A673 (cell line): ENCODE measurements around the gene SELENOS.

ENCODE experiments used
- EZH2 ChIP-seq: fragments of 200-600 bp; sonication (generic); IDR thresholded peaks from 2 replicates; pipeline ENCODE4 v1.6.1; 2017; ENCODE audit warnings: borderline replicate concordance, low read depth, mild to moderate bottlenecking, mixed read lengths, antibody characterized with exemption, low read length; ENCODE audit not compliant: poor library complexity, severe bottlenecking
- TF ChIP-seq, protein P1 (sequence below): fragments of 300-800, 200-600 bp; sonication (generic); conservative IDR thresholded peaks from 2 replicates; pipeline ENCODE4 v1.5.1; 2017; ENCODE audit warnings: low read depth, mild to moderate bottlenecking, antibody characterized with exemption, low read length, moderate library complexity, mixed read lengths

DNA sequence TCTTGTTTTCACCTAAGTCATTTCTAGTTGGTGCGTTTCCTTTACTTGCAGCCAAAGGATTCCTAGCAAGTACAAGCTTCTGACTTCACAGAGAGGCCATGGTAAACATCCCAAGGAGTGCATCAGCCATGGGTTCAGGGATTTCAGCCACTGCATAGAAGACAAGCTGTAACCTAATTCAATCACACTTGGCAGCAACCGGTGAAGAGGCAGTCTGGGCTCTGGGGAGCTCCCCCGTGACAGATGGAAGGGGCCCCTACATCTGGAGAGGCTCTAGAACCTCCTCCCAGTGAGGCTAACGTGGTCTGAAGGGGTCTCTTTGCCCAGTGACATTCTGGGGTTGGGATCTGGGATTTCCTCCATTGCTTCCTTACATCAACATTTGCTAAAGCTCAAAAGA, 26.1 kb upstream of the SELENOS start:
- TF ChIP-seq, protein P1, sequence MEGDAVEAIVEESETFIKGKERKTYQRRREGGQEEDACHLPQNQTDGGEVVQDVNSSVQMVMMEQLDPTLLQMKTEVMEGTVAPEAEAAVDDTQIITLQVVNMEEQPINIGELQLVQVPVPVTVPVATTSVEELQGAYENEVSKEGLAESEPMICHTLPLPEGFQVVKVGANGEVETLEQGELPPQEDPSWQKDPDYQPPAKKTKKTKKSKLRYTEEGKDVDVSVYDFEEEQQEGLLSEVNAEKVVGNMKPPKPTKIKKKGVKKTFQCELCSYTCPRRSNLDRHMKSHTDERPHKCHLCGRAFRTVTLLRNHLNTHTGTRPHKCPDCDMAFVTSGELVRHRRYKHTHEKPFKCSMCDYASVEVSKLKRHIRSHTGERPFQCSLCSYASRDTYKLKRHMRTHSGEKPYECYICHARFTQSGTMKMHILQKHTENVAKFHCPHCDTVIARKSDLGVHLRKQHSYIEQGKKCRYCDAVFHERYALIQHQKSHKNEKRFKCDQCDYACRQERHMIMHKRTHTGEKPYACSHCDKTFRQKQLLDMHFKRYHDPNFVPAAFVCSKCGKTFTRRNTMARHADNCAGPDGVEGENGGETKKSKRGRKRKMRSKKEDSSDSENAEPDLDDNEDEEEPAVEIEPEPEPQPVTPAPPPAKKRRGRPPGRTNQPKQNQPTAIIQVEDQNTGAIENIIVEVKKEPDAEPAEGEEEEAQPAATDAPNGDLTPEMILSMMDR = no peak
- TF ChIP-seq EZH2 = no peak
